ENCODE results near the gene AMN1.
"Not testable (repeated sequence)": the region's sequence is repeated elsewhere in the genome, so short reads cannot be mapped to it uniquely, and the experiment has no call there.

Gene AMN1

GRCh38 chr12:31756977-31757420 lies 28.2 kb upstream of the AMN1 start:
- H3K4me3 ChIP-seq = no peak overlapping the region
- H3K9ac ChIP-seq (ENCODE audit: insufficient read length) = no peak overlapping the region
- no peak overlapping the region for H3K27ac ChIP-seq

DNA sequence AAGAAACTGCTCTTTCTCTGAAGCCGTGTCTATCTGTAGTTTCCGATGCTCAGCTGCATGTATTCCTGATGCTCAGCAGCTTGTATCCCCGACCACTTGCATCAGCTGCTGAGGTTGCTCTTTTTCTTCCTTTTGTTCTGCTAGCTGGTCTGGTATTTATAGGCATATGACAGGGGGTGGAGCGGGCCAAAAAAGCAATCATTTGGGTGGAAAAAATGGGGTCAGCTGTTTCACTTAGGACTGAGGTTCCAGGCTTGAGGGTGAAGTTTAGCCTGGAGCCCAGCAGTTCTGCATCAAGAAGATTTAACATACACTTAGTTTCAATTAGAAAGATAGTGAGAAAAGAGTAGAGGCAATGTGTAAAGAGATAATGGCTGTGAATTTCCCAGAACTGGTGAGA lies 23.6 kb upstream of the AMN1 start:
- H3K9ac ChIP-seq (ENCODE audit: insufficient read length) = no peak overlapping the region
- no peaks in the 10 kb centered on the region for H3K36me3 ChIP-seq (ENCODE audit: insufficient read depth, low read length)
- no peaks in the 10 kb centered on the region for H3K9me3 ChIP-seq (ENCODE audit: low read depth, low read length)
- H3K27ac ChIP-seq = no peak overlapping the region
- no peak overlapping the region for H3K4me3 ChIP-seq
- TF ChIP-seq EZH2 (IDR thresholded peaks at IDR 0.05) (no peak), FOXP2 (optimal IDR thresholded peaks at IDR 0.05; ENCODE audit: control extremely low read depth, extremely low read length, insufficient read depth) (no peak), POLR2AphosphoS5 (IDR thresholded peaks at IDR 0.05; ENCODE audit: borderline replicate concordance, low read depth, low read length) (no peak)
- DNase-seq (ENCODE audit: low read depth, low spot score) = no peak

More at GRCh38 chr12:31756977-31757420, 28.2 kb upstream of the AMN1 start:
- Histone ChIP-seq H3K36me3 (ENCODE audit: insufficient read depth, low read length) (no peaks in the 10 kb centered on the region), H3K9me3 (ENCODE audit: low read depth, low read length) (no peaks in the 10 kb centered on the region)
- TF ChIP-seq POLR2AphosphoS5 (IDR thresholded peaks at IDR 0.05; ENCODE audit: borderline replicate concordance, low read depth, low read length) (no peak), EZH2 (IDR thresholded peaks at IDR 0.05) (no peak), FOXP2 (optimal IDR thresholded peaks at IDR 0.05; ENCODE audit: control extremely low read depth, extremely low read length, insufficient read depth) (no peak)
- DNase-seq (ENCODE audit: low read depth, low spot score) = no peak

- H3K36me3 ChIP-seq (ENCODE audit: insufficient read depth, low read length) = no peaks in the 10 kb centered on the region
- no peak overlapping the region for H3K9ac ChIP-seq (ENCODE audit: insufficient read length)
- TF ChIP-seq EZH2 (IDR thresholded peaks at IDR 0.05) = no peak
- no peak for TF ChIP-seq FOXP2 (optimal IDR thresholded peaks at IDR 0.05; ENCODE audit: control extremely low read depth, extremely low read length, insufficient read depth)
- TF ChIP-seq POLR2AphosphoS5 (IDR thresholded peaks at IDR 0.05; ENCODE audit: borderline replicate concordance, low read depth, low read length) = no peak
- H3K4me3 ChIP-seq = no peak overlapping the region
- no peaks in the 10 kb centered on the region for H3K9me3 ChIP-seq (ENCODE audit: low read depth, low read length)
- DNase-seq (ENCODE audit: low read depth, low spot score) = no peak
- H3K27ac ChIP-seq = no peak overlapping the region
Observed at GRCh38 chr12:31751085-31751484, 22.3 kb upstream of the AMN1 start.

- Histone ChIP-seq H3K4me3 (no peak overlapping the region), H3K9me3 (ENCODE audit: low read depth, low read length) (no peaks in the 10 kb centered on the region), H3K36me3 (ENCODE audit: insufficient read depth, low read length) (no peaks in the 10 kb centered on the region), H3K27ac (no peak overlapping the region), H3K9ac (ENCODE audit: insufficient read length) (no peak overlapping the region)
- TF ChIP-seq POLR2AphosphoS5 (IDR thresholded peaks at IDR 0.05; ENCODE audit: borderline replicate concordance, low read depth, low read length) (no peak), FOXP2 (optimal IDR thresholded peaks at IDR 0.05; ENCODE audit: control extremely low read depth, extremely low read length, insufficient read depth) (no peak), EZH2 (IDR thresholded peaks at IDR 0.05) (no peak)
- no peak for DNase-seq (ENCODE audit: low read depth, low spot score)
Observed at GRCh38 chr12:31750747-31751039, 21.9 kb upstream of the AMN1 start.

DNA sequence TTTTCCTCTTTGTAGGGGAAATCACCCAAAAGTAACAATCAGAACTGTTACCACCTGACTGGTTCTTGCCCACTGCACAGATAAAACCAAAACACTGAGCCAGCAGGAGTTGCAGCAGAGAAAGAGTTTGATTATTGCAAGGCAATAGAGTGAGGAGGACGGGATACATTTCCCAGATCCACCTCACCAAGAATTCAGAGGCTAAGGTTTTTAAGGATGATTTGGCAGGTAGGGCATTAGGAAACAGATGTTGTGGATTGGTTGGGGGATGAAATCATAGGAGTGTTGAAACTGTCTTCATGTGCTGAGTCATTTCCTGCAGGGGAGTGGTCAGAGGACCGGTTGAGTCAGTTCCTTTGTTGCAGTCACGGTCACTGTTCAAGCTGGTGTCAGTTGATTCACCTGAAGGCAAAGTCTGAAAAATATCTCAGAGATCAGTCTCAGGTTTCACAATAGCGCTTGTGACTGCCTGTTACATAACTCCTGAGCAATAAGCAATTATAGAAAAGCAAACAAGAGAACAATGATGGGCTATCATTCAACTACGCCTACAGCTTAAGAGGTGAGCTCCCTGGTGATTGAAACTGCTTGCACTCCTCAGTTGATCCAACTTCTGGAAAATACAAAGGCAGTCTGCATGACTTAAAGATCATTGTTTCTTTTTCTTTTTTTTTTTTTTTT lies 20.3 kb upstream of the AMN1 start:
- Histone ChIP-seq H3K36me3 (ENCODE audit: insufficient read depth, low read length) (no peaks in the 10 kb centered on the region), H3K27ac (no peak overlapping the region), H3K9ac (ENCODE audit: insufficient read length) (no peak overlapping the region), H3K4me3 (no peak overlapping the region), H3K9me3 (ENCODE audit: low read depth, low read length) (no peaks in the 10 kb centered on the region)
- no peak for DNase-seq (ENCODE audit: low read depth, low spot score)
- no peak for TF ChIP-seq POLR2AphosphoS5 (IDR thresholded peaks at IDR 0.05; ENCODE audit: borderline replicate concordance, low read depth, low read length)
- no peak for TF ChIP-seq FOXP2 (optimal IDR thresholded peaks at IDR 0.05; ENCODE audit: control extremely low read depth, extremely low read length, insufficient read depth)
- TF ChIP-seq EZH2 (IDR thresholded peaks at IDR 0.05) = no peak

- Histone ChIP-seq H3K9ac (ENCODE audit: insufficient read length) (no peak overlapping the region), H3K4me3 (no peak overlapping the region), H3K27ac (no peak overlapping the region), H3K36me3 (ENCODE audit: insufficient read depth, low read length) (no peaks in the 10 kb centered on the region), H3K9me3 (ENCODE audit: low read depth, low read length) (no peaks in the 10 kb centered on the region)
- DNase-seq (ENCODE audit: low read depth, low spot score) = no peak
- TF ChIP-seq POLR2AphosphoS5 (IDR thresholded peaks at IDR 0.05; ENCODE audit: borderline replicate concordance, low read depth, low read length) (no peak), FOXP2 (optimal IDR thresholded peaks at IDR 0.05; ENCODE audit: control extremely low read depth, extremely low read length, insufficient read depth) (no peak), EZH2 (IDR thresholded peaks at IDR 0.05) (no peak)
Observed at GRCh38 chr12:31745242-31745641, 16.4 kb upstream of the AMN1 start.

- not testable (repeated sequence) for DNase-seq (ENCODE audit: low read depth, low spot score); H3K4me3 ChIP-seq; H3K9me3 ChIP-seq (ENCODE audit: low read depth, low read length); H3K36me3 ChIP-seq (ENCODE audit: insufficient read depth, low read length); H3K9ac ChIP-seq (ENCODE audit: insufficient read length); H3K27ac ChIP-seq
Observed at GRCh38 chr12:31744363-31744762, 15.5 kb upstream of the AMN1 start.

DNA sequence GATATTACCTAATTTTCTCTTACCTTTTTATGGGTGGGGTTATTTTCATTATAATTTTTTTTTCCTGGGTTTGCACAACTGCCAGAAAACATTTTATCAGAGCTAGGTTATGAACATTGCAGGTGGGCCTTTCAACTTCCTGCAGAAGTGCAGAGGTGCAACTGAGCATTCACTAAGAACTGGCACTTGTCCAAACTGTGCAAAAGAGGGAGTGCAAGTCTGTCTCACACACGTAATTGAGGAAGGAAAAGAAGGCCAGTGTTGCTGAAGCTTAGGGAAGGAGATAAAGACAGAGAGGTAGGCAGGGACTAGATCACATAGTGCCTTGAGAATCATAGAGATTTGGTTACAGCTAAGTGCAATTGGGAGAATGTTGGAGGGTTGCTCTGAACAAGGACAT lies 14.1 kb upstream of the AMN1 start:
- H3K9me3 ChIP-seq (ENCODE audit: low read depth, low read length) = no peaks in the 10 kb centered on the region
- no peaks in the 10 kb centered on the region for H3K36me3 ChIP-seq (ENCODE audit: insufficient read depth, low read length)
- no peak for TF ChIP-seq EZH2 (IDR thresholded peaks at IDR 0.05)
- no peak for TF ChIP-seq POLR2AphosphoS5 (IDR thresholded peaks at IDR 0.05; ENCODE audit: borderline replicate concordance, low read depth, low read length)
- TF ChIP-seq FOXP2 (optimal IDR thresholded peaks at IDR 0.05; ENCODE audit: control extremely low read depth, extremely low read length, insufficient read depth) = no peak
- no peak overlapping the region for H3K4me3 ChIP-seq
- H3K27ac ChIP-seq = no peak overlapping the region
- no peak for DNase-seq (ENCODE audit: low read depth, low spot score)
- no peak overlapping the region for H3K9ac ChIP-seq (ENCODE audit: insufficient read length)

DNA sequence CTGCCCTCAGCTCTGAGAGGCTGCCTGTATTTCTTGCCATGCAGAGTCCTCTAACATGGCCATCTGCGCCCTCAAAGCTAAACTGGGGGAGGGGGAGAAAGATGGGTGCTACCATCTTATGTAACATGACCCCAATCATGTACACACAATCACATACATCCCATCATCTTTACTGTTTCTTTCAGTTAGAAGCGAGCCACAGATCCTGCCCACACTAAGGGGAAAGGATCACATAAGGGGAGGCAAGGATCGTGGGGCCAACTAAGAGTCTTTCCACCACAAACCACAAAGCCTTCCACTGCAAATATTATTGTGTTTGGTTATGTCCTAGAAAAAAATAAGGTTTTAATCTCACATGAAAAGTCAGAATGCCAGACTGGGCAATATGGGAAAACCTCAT lies 11.8 kb upstream of the AMN1 start:
- TF ChIP-seq POLR2AphosphoS5 (IDR thresholded peaks at IDR 0.05; ENCODE audit: borderline replicate concordance, low read depth, low read length) (no peak), EZH2 (IDR thresholded peaks at IDR 0.05) (no peak), FOXP2 (optimal IDR thresholded peaks at IDR 0.05; ENCODE audit: control extremely low read depth, extremely low read length, insufficient read depth) (no peak)
- Histone ChIP-seq H3K4me3 (no peak overlapping the region), H3K36me3 (ENCODE audit: insufficient read depth, low read length) (no peaks in the 10 kb centered on the region), H3K27ac (no peak overlapping the region), H3K9me3 (ENCODE audit: low read depth, low read length) (no peaks in the 10 kb centered on the region), H3K9ac (ENCODE audit: insufficient read length) (no peak overlapping the region)
- DNase-seq (ENCODE audit: low read depth, low spot score) = no peak

Data from SK-N-MC (cell line).